ENCODE data around the gene EIF2B2.

GRCh38 chr14:75041613-75042012 lies 38.9 kb downstream of the EIF2B2 start:
- TF ChIP-seq EP300 (IDR thresholded peaks at IDR 0.05; ENCODE audit: borderline replicate concordance in 1 of 2, low read depth in 1 of 2, low read length in 1 of 2) (no peak), CTCF (IDR thresholded peaks at IDR 0.05) (no peak), USF2 (IDR thresholded peaks at IDR 0.05; ENCODE audit: borderline replicate concordance, low read depth, low read length) (no peak), MEF2A (IDR thresholded peaks at IDR 0.05; ENCODE audit: borderline replicate concordance, low read depth) (no peak), MAX (IDR thresholded peaks at IDR 0.05; ENCODE audit: low read depth) (no peak), JUND (IDR thresholded peaks at IDR 0.05) (no peak), GABPA (IDR thresholded peaks at IDR 0.05; ENCODE audit: low read depth) (no peak), RFX5 (IDR thresholded peaks at IDR 0.05; ENCODE audit: low read length) (no peak), SIN3A (IDR thresholded peaks at IDR 0.05; ENCODE audit: borderline replicate concordance, low read depth, low read length) (no peak), POLR2AphosphoS5 (IDR thresholded peaks at IDR 0.05; ENCODE audit: low read depth, low read length) (no peak), FOXJ3 (CRISPR knock-in tag; IDR thresholded peaks at IDR 0.05) (no peak), TEAD4 (IDR thresholded peaks at IDR 0.05; ENCODE audit: borderline replicate concordance, insufficient read depth) (no peak)

All from SK-N-SH (cell line).